Eye (tissue), 1 donor: ENCODE data around the gene METTL1.

ENCODE experiments used
- DNase-seq: peaks from one replicate; pipeline ENCODE4 v3.0.0-alpha.2; 2015

METTL1 gene

GRCh38 chr12:57767305-57767698 is 4.6 kb downstream of the METTL1 start:
- DNase-seq = no peak

- DNase-seq = peak; percentile 37
Observed at GRCh38 chr12:57766464-57767304, 5.2 kb downstream of the METTL1 start, which contains the start of gene CYP27B1. Gene CYP27B1 (minus strand): TSS chr12:57767078. CDS start chr12:57767041, 37 bp downstream.

GRCh38 chr12:57765698-57766463 is 6.0 kb downstream of the METTL1 start:
- peak; percentile 33 for DNase-seq

- peak; percentile 69 for DNase-seq
Observed at GRCh38 chr12:57765003-57765697, 6.8 kb downstream of the METTL1 start.

- DNase-seq = no peak
Observed at GRCh38 chr12:57764662-57765002, 7.3 kb downstream of the METTL1 start.

GRCh38 chr12:57763881-57764661 is 7.8 kb downstream of the METTL1 start:
- no peak for DNase-seq

GRCh38 chr12:57762463-57762862 is 9.4 kb downstream of the METTL1 start:
- no peak for DNase-seq

GRCh38 chr12:57761391-57761998 is 10.4 kb downstream of the METTL1 start:
- no peak for DNase-seq

GRCh38 chr12:57760347-57760982 is 11.4 kb downstream of the METTL1 start:
- DNase-seq = peak; percentile 63

- no peak for DNase-seq
Observed at GRCh38 chr12:57759360-57759980, 12.4 kb downstream of the METTL1 start.

- DNase-seq = no peak
Observed at GRCh38 chr12:57758552-57759359, 13.1 kb downstream of the METTL1 start.

- DNase-seq = no peak
Observed at GRCh38 chr12:57757771-57758170, 14.1 kb downstream of the METTL1 start.

- DNase-seq = peak; percentile 69
Observed at GRCh38 chr12:57756406-57757341, 15.2 kb downstream of the METTL1 start.

GRCh38 chr12:57755454-57756372 is 16.2 kb downstream of the METTL1 start:
- peak; percentile 47 for DNase-seq

- no peak for DNase-seq
Observed at GRCh38 chr12:57755194-57755453, 16.8 kb downstream of the METTL1 start.

GRCh38 chr12:57754411-57755193 is 17.3 kb downstream of the METTL1 start, which contains the start of gene MARCHF9:
Gene MARCHF9 (plus strand): TSS chr12:57755103. CDS start chr12:57755529, 426 bp downstream.
- peak; percentile 75 for DNase-seq

GRCh38 chr12:57753756-57754337 is 18.1 kb downstream of the METTL1 start:
- no peak for DNase-seq
